Loucy (cell line): Measurements from ENCODE around the gene TTC7B.

Experiments
- CTCF ChIP-seq: fragments of 200-600 bp; sonication (generic); conservative IDR thresholded peaks from 2 replicates; pipeline ENCODE4 v1.5.1; 2014; ENCODE audit warnings: mild to moderate bottlenecking, antibody characterized with exemption, low read length
- EZH2phosphoT487 ChIP-seq: fragments of 200-600 bp; IDR thresholded peaks from 2 replicates; pipeline ENCODE4 v1.6.1; 2018; ENCODE audit warnings: antibody characterized with exemption, mild to moderate bottlenecking, moderate library complexity, borderline replicate concordance

- no peak for TF ChIP-seq CTCF
- no peak for TF ChIP-seq EZH2phosphoT487
Observed at GRCh38 chr14:90620568-90621077, 195.6 kb downstream of the TTC7B start.
